Measurements from ENCODE around the gene RASGRP2.
A peak's percentile ranks its signal among the peaks of the same experiment; 100 is the strongest.

The RASGRP2 gene

DNA sequence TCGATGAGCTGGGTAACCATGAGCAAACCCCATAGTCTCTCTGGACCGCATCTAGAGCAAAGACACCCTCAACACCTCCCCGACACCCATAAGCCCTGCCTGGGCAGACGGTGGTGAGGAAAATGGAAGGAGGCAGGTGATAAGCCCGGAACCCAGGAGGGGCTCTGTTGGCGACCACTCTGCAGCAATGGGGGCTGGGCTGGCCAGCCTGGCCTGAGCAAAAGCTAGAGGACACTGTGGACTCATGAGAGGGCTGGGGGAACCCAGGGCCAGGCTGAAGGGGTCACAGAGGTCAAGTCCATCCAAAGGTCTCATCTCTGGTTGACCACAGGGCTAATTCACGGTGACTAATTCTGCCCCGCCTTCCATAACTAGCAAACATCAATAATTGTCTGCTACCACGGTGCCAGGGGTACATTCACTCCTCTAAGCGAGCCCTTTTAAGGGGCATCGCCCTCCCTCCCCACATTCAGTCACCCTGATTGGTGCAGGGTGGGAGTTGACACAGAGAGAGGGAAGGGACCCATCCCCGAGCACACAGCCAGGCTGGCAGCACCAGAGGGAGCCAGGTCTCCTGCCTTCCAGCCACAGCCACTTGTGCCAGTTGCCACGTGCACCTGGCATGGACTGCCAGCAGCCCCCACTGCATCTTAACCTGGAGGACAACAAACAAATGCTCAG, 11.9 kb upstream of the RASGRP2 start:
- no peak for DNase-seq (ENCODE audit: low spot score)

- no peak for DNase-seq (ENCODE audit: low spot score)
These were observed 11.1 kb upstream of the RASGRP2 start for GRCh38 chr11:64754919-64755662.

DNA sequence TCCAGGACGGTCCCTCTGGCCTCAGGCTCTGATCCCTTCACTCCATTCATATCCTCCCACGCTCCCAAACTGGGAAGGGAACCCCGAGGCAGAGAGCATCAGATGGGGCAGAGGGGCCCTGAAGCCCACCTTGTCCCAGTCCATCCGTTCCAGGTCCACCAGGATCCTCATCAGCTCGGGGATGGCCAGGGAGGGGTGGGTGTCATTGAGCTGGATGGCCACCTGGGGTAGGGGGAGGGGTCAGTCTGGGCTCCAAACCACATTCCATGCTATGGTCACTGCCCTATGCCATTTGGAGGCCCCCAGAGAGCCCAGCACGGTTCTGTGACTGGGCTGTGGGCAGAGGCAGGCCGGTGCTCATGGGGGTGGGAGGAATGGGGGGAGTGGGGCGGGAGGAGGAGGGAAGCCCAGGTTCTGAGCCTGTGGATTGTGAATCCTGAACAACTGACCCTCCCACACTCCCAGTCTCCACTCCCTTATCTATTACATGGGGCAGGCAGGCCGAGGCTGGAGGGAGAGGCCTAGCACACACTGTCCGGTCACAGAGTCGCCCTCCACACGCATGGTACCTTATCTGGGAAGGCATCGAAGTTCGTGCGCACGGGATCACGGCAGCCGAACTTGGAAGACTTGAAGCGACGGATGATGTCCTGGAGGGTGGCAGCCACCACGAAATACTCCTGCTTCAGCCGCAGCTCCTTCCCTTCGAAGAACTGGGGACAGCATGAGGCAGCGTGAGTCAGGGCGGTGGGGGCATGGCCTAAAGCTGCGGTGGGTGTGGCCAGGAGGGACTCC, 10.4 kb upstream of the RASGRP2 start:
- no peak for DNase-seq (ENCODE audit: low spot score)

GRCh38 chr11:64753380-64754123, 9.6 kb upstream of the RASGRP2 start:
- DNase-seq (ENCODE audit: low spot score), result no peak

DNA sequence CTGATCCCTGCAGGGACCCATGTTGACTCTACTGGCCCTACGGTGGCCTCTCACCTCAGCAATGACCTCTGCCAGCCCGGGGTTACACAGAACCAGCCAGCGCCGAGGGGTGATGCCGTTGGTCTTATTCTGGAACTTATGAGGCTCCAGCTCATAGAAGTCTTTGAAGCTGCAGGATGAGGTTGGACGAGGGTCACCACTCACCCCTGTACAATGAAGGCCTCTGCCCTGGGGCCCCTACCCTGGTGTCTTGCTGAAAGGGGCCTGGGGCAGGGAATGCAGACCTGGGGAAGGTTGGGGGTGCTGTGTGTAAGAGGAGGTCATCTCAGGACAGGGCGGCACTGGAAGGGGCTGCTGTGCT, 9.1 kb upstream of the RASGRP2 start:
- no peak for DNase-seq (ENCODE audit: low spot score)

GRCh38 chr11:64752175-64752970, 8.4 kb upstream of the RASGRP2 start:
- DNase-seq (ENCODE audit: low spot score), result no peak

DNA sequence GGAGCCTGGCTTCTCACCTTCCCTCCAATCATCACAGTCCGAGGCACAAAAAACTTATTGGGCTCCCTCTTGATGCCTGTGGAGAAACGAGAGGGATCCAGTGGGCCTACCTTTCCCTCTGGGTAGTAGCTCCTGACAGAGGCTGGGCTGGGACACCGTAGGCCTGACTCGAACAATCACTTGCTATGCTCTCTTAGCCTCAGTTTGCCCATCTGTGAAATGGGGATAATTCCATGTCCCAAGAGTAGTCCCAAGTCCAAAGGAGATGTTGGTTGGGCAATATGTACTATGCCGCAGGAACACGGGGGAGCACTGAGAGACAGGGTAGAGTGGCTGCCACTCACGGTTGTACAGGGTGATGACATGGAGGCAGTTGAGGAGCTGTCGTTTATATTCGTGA, 7.6 kb upstream of the RASGRP2 start:
- no peak for DNase-seq (ENCODE audit: low spot score)

DNA sequence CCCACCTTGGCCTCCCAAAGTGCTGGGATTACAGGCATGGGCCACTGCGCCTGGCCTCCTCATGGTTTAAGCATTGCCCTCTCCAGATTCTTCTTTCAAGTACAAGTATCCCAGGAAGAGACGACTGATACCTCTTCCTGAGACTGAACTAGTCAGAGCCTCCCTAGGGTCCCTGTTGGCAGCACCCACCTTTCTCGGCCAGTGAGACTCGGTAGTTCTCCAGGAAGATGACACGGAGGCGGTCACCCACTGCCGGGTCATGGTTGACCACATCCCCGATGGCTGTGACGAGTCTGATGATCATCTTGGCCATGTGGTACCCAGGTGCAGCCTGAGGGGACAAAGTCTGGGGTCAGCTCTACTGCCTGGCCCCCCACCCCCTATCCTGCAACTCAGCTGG, 7.2 kb upstream of the RASGRP2 start:
- no peak for DNase-seq (ENCODE audit: low spot score)

GRCh38 chr11:64750361-64751054, 6.6 kb upstream of the RASGRP2 start:
- DNase-seq (ENCODE audit: low spot score), result no peak

- no peak for DNase-seq (ENCODE audit: low spot score)
These were observed 4.2 kb upstream of the RASGRP2 start for GRCh38 chr11:64747961-64748665.

DNA sequence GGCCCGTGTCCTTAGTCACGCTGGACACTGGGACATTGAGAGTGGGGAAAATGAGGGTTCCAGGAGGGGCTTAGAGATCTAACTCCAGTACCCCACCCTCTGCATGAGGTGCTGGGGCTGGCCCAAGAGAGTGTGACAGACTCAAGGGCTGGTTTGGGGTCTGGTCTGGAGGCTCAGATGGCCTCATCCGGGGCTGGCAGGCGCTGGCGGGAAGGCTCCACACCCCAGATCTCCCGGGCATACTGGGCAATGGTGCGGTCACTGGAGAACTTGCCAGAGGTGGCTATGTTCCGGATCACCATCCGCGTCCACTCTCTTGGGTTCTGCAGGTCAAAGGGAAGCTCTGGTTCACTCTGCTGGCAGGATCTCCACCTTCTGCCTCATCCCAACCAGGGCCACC, 2.5 kb upstream of the RASGRP2 start:
- DNase-seq (ENCODE audit: low spot score), result no peak

- DNase-seq (ENCODE audit: low spot score), result no peak
These were observed 1.8 kb upstream of the RASGRP2 start for GRCh38 chr11:64745521-64746328.

DNA sequence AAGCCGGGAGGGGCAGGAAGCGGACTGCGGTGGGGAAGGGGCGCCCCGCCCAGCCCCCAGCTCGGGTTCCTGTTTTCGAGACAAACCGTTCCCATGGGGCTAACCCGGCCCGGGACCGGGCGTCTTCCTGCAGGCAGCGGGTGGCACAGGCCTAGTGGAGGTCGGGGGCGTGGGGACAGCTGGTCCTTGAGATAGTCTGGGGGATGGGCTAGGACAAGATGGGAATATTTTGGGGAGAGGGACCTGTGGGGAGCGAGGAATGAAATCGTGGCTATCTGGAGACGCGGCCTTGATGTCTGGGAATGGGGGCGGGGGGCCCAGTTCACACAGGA, 1.2 kb upstream of the RASGRP2 start:
- DNase-seq (ENCODE audit: low spot score), result no peak

- no peak for DNase-seq (ENCODE audit: low spot score)
These were observed 724 bp upstream of the RASGRP2 start for GRCh38 chr11:64744544-64745188.

GRCh38 chr11:64742889-64743590, 902 bp downstream of the RASGRP2 start:
- peak; percentile 45 for DNase-seq (ENCODE audit: low spot score)

- DNase-seq (ENCODE audit: low spot score), result no peak
These were observed 1.7 kb downstream of the RASGRP2 start for GRCh38 chr11:64742087-64742888.

GRCh38 chr11:64741375-64742086, 2.4 kb downstream of the RASGRP2 start:
- DNase-seq (ENCODE audit: low spot score), result no peak

Data from RKO (cell line).